ENCODE results near the gene VRK3.
A peak's percentile ranks its signal among the peaks of the same experiment; 100 is the strongest.

Gene VRK3

DNA sequence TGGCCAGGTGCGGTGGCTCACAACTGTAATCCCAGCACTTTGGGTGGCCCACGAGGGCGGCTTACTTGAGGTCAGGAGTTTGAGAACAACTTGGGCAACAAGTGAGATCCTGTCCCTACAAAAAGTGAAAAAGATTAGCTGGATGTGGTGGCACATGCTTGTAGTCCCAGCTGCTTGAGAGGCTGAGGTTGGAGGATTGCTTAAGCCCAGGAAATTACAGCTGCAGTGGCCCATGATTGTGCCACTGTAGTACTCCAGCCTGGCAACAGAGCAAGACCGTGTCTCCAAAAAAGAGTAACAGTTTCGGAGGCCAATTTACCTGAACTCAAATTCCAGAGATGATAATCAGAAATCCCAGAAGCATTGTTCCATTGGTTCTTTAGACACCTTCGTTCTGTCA is 5.1 kb upstream of the VRK3 start:
- DNase-seq (ENCODE audit: low spot score), result no peak

DNA sequence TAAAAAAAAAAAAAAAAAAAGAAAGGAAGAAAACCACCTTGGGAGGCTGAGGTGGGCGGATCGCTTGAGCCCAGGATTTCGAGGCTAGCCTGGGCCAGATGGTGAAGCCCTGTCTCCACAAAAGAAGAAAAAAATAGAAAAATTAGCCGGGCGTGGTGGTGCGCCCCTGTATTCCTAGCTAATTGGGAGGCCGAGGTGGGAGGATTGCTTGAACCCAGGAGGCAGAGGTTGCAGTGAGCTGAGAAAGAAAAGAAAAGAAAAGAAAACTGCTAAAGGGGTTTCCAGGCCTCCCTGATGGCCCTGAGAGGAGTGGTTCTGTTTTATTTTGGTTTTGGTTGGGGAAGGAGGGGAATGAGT is 1.4 kb upstream of the VRK3 start:
- DNase-seq (ENCODE audit: low spot score), result no peak

DNA sequence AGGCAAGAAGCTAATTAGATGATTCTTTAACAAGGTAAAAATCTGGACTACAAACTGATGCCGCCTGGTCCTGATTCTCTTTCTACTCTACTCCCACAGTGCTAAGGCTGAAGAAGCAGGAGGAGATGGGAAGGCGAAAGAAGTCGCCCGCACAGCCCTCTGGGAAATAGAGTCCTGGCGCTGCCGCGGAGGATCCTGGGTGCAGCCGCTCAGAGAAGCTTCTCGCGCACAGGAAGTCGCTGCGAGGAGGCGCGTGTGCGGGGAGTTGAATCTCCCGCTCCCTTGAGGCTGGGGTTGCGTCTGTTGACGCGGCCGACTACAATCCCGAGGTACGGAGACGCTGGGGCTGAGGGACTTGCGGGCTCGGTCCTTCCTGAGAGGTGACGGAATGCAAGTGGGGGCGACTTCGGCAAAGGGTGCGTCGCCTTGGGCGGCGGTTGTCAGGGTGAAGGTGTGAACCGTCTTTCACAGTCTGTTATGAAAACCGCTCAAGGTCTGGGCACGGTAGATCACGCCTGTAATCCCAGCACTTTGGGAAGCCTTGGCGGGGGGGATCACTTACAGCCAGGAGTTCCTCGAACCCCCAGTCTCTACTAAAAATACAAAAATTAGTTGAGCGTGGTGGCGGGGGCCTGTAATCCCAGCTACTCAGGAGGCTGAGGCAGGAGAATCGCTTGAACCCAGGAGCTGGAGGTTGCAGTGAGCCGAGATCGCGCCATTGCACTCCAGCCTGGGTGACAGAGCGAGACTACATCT is 800 bp upstream of the VRK3 start, which contains the start of gene ZNF473:
ZNF473 (plus strand) TSS at position 212 of the 756 bp plus-strand sequence. CDS start 5,078 bp downstream, outside the sequence.
- peak; percentile 94 for DNase-seq (ENCODE audit: low spot score)

DNA sequence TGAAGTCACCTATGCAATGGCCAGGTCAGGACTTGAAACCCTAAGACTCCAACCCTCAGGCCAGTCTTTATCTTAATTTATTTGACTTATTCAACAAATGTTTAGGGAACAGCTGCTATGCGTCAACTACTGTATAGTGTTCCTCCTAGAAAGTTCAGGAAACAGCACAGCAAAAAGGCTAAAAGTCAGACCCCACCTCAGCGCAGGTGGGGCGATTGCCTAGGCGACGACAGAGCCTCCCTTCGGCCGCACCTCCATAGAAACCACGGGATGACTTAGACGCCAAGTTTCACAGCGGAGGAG is 502 bp downstream of the VRK3 start:
- DNase-seq (ENCODE audit: low spot score), result no peak

DNA sequence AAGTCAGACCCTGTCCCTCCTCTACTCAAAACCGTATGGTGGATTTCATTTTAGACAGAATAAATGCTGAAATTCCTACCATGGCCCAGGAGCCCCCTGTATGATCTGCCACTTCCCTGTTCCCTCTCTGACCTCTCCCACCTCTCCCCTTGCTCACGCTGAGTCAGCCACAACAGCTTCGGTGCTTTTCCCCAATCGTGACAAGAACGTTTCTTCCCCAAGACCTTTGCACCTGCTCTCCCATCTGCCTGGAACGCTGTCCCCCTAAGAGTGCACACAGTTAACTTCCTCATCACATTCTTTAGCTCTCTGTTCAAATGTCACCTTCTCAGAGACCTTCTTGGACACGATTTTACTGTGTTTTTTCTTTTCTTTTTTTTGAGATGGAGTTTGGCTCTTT is 2.3 kb downstream of the VRK3 start:
- DNase-seq (ENCODE audit: low spot score), result no peak

DNA sequence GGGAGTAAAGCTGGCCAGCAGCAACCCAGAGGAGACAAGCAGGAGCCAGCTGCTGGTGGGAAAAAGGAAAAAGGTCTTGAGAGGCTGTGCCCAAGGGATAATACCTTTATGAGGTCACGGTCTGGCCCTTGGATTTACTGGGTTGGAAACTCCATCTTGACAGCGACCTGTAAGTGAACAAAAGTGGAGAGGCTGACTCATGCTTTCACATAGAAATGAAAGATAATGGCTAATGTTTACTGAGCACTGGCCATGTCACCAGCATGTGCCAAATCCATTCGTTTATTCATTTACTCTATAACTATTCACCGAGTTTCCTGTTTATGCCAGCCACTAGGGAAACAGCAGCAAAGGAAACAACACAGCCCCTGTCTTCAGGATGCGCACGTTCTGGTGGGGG is 4.7 kb downstream of the VRK3 start:
- DNase-seq (ENCODE audit: low spot score), result no peak

DNA sequence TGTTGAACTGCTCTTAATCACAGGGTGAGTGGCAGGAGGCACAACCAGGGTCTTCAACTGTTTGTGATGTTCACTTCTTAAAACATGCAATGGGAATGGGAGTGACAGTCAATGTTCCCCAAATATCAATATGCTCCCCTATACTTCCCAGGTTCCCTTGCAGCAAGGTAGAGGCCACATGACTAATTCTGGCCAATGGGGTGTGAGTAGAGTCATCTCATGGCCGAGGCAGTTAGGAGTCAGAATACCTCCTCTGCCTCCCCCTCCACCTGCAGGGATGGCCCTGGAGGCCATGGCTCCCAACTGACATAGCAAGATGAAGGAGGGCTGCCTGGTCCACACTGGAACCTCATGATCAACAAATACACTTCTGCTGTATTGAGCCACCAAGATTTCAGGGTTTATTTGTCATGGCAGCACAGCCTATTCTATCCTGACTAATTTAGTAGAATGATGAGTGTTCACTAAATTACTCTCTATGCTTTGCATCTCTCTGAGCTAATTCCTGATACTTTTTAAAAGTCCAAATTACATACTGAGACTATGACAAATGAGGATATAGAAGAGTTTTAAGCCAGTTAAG is 8.9 kb downstream of the VRK3 start:
- DNase-seq (ENCODE audit: low spot score), result no peak

DNA sequence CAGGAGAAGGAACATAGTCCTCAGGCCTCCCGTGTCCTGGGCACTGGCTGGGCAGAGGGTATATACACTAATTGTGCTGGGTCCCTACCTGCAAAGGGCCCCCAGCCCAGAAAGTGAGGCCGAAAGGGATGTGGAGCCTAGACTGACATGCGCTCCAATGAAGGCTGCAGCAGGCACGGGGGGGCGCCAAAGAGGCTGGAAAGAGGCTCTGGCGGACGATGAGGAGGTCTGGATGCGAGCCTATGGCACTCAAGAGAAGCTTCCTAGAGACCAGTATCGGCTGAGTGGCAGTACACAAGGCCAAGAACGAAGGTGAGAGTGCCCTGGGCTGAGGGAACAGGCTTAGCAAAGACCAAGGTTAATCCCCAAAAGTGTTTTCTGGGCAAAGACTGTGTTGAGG is 16.6 kb downstream of the VRK3 start:
- DNase-seq (ENCODE audit: low spot score), result no peak

DNA sequence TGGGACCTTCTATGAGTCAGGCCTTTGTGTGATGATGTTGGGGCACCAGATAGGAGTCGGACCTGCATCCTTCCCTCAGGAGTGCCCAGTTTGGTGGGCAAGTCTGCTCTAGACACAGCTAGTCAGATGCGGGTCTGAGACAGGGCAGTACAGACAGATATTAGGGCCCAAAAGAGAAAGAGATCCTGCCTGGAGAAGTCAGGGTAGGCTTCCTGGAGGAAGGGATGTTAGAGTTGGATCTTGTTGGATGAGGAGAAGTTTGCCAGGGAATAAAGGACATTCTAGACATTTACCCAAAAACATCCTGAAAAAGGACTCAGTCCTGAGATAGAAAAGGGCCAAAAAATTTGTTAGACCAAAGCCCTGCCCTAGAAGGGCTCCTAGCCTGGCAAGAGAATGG is 17.2 kb downstream of the VRK3 start:
- no peak for DNase-seq (ENCODE audit: low spot score)

DNA sequence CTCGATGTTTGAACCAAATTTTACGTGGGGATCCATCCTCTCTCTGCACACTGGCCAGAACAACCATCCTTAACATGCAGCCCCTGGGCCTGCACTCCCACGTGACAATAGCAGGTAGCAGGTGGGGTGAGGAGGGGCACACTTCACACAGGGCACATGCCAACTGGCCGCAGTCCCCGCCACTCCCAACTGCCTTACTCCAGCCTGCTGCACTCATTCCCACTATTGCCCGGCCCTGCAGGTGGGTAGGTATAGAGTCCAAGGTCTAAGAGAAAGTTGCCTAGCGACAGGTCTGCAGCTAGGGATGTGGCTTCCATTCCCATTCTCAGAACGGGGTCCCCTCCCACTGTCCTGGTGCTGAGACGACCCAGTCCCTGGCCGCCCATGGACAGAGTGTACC is 18.0 kb downstream of the VRK3 start:
- no peak for DNase-seq (ENCODE audit: low spot score)

DNA sequence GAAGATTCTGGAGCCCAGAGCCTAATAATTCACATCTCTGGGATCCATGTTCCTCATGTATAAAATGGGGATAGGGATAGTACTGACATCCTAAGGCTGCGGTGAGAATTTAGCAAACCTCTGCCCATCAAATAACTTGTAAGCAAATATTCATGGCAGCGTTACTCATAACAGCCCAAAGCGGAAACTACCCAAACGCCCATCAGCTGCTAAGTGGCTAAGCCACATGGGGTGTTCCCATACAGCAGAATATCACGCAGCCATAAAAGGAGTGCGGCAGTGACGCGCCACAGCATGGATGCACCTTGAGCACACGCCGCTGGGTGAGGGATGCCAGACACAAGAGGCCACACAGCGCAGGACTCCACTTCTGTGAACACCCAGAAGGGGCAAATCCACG is 19.7 kb downstream of the VRK3 start:
- DNase-seq (ENCODE audit: low spot score), result no peak

DNA sequence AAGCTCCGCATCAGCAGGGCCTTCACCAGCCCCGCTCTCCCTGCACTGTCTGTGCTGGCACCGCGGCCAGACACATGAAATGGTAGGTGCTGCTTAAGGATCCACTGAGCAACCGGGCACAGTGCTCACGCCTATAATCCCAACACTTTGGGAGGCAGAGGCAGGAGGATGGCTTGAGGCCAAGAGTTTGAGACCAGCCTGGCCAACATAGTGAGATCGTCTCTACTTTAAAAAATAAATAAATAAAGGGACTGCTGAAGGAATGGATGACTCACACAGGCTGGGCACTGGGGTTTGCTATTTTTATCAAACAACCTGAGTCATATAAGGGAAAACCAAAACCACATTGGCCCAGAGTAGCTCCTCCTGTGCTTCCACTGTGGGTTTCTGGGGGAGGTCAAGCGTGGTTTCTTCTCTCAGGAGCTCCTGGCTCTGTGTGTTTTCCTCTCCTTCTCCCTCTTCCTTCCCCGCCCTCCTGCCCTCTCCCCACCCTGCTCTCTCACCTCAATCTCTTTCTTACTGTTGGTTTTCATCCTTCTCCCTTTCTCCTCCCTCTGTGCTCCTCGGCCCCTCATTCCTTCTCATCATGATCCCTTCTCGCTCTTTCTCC is 21.3 kb downstream of the VRK3 start:
- DNase-seq (ENCODE audit: low spot score), result peak; percentile 33

DNA sequence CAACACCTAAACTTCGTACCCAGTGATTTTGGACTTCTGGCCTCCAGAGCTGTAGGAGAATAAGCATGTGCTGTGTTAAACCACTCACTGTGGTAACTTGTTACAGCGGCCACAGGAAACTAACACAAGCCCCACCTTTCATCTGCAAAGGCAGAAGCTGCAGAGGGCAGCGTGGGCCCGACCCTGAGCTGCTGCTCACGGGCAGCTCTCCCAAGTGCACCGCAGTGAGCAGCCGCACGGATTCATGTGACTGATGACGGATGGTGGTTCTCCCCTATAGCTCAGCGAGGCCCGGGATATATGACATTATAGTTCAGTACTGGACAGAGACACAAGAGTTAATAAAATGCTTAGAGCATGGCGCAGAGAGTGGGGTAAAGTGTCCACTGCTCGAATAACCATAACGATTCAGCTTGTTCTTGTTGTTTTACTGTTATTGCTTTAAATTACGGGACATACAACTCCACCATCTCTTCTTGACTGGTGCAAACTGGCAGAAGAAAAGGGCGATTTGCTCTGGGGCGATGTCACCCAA is 21.9 kb downstream of the VRK3 start:
- no peak for DNase-seq (ENCODE audit: low spot score)

DNA sequence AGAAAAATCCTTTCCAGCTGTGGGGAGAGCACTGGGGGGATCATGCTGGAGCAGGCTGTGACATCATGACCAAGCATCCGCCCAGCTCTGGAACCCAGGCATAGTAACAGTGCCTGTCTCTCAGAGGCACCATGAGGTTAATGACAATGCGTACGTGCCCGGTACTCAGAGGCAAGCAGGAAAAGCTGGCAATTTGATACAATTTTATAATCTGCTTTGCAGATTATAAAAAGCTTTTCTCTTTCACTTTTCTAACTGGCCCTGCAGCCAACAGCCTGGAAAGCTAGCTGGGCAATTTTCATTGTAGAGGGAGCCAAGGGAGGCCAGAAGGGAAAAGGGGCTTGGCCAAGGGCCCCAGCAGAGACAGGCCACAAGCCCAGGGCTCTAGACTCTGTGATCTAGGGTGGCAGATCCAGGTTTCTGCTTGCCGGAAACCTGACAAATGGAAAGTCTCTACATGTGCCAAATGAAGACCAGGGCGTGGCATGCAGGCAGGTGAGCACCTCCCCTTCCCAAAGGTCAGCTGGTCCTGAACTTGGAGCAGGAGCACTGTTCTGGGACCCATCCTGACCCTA is 22.7 kb downstream of the VRK3 start:
- DNase-seq (ENCODE audit: low spot score), result no peak

DNA sequence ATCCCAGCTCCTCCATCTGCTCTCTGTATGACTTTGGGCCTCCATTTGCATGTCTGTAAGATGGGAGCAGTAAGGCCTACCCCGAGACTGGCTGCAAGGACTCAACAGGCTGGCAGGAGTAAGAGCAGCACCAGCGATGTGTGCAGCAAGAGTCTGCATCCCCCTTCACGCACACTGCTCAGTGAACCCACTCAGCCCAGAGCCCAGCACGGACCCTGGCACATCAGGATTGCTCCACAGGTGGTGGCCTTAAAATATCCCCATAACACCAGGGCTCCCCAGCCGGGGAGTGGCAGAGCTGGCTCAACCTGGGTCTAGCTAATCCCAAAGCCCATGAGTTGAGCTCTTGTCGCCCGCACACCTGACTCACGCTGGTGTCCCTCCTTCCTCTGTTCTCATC is 23.4 kb downstream of the VRK3 start:
- DNase-seq (ENCODE audit: low spot score), result no peak

DNA sequence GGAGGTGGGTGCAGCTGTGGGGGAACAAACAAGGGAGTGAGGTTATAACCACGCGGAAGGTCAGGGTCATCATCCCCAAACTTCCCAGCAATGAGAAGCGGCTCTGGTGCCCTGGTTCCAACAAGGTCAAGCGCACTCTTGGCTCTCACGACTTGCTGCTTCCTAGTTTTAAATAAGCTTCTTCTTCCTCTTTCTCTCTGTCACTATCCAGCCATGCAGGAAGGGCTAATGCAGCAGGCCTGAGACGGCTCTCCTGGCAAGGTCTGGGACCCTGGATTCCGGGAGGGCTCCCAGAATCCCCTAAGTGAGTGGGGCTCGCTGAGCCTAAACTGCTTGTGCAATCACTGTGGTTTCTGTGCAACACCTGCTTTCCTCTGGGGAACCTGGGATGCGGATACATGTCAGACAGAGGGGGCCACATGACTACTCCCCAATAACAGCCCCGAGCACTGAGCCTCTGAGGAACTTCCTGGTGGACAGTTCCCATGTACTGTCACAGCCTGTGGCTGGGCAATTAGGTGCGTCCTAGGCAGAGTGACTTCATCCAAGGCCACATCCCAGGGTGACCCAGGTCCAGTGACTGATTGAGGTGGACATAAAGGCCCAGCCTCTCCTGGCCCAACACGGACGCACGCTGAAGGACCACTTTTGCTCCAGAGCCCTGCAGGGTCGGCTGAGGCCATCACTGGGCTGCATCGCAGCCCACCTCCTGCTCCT is 24.2 kb downstream of the VRK3 start:
- DNase-seq (ENCODE audit: low spot score), result no peak

DNA sequence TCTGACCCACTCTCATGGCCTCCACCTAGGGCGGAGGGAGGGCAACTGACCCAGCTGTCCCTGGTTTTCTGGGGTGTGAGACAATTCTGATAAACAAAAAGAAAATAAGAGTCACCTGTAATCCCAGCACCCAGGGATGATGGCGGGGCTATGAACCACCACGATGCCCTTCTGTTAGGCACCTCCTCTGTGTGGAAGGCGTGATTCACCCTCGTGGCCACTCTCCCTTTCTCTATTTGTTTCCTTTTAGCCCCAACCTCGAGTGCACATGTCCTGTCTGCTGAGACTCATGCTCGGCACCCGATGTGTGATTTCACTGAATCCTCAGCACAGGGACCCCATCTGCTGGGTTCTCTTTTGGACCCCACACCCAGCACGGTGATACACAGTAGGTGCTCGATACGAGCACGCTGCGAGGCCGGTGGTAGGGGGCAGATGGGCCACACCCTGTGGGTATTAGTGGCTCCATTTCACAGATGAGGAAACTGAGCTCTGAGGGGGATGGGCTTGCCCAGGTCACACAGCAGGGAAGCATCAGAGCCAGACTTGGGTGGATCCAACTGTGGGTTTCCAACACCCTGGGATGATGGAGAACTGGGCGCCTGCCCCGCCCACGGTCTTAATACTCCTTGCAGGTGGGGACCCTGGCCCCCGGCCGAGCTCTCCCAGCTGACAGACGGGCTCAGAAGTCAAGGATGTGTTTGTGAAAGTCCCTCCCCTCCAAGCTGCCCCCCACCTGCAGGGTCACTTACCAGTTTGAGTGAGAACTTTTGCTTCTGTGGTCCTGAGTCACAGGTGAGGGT is 24.9 kb downstream of the VRK3 start:
- DNase-seq (ENCODE audit: low spot score), result no peak

DNA sequence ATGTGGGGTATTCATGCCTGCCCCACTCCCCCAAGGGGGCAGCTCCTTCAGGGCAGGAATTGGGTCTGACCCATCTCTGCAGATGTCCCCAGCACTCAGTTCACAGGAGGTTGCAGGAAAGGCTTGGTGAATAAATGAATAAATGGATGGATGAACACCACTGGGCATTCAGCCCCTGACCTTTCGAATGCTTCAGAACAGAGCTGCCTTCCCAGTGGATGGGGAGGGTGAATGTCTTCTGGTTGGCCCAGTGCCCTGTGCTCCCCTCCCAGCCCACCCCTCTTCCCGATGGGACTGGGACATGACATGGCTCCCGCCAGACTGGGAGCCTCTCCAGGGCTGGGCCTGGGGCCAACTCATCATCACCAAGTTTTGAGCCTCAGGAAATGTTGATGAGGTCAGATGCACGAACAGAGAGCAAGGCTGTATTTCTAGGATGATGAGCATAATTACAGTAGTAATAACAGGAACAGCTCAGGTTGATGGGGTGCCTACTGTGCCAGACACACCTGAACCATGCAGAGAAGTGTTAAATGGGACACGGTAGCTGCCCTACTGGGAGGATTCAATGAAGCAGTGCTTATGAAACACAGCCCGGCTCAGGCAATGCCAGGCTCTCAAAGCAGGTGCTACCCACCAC is 25.7 kb downstream of the VRK3 start:
- no peak for DNase-seq (ENCODE audit: low spot score)

DNA sequence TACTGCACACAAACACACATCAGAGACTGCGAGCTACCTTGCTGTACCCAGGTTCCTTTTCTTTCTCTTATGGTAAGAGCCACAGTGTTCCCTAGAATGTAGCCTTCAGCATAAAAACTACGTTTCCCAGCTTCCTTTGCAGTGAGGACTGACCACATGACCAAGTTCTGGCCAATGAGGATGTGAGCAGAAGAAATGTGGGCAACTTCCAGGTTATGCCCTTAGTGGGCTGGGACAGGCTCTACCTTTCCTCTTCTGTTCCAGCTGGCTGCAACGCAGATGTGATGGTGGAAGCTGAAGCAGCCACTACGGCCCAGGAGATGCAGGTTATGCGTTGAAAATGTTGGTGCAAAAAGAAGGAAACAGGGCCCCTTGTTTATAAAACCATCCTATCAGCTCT is 27.5 kb downstream of the VRK3 start:
- DNase-seq (ENCODE audit: low spot score), result peak; percentile 21

DNA sequence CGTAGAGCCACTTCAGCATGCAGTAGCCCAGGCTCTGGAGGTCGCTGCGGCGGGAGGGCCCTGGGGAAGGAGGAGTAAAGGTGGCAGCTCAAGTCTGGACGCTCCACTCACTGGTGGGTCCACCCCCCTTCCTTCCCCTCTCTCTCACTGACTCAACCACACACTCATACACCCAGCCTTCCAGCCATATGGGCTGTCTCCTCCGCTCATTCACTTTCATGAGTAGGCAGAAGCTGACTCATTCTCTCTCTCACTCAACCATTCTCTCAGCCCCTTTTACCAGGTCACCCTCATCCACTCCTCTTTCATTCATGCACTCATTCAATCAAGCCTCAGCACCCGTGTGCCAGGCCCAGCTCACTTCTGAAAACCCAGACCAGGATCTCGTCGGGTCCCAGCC is 36.7 kb downstream of the VRK3 start:
- DNase-seq (ENCODE audit: low spot score), result peak; percentile 76

DNA sequence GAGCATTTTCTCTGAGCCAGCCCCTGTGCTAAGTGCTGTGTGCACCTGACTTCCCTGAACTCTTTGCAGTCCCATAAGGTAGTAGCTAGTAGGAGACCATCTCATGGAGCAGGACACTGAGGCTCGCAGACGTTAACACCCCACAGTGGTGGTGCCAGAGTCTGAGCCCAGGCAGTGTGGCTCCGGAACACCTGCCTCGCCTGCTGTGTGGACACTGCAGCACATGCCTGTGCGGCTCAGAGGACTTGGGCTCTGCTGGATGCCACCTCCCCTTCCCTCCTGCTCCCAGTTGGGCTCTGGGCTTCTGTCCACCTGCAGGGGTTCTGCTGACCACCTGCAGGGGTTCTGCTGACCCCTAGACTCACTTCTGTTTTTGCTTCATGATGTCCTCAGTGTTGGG is 37.2 kb downstream of the VRK3 start:
- DNase-seq (ENCODE audit: low spot score), result no peak

Data from Ammon's horn (tissue), 1 donor.